Measurements from ENCODE around the gene NCS1. TPM values are rescaled to one million over a fixed set of nuclear protein-coding genes. Genes with fewer than 3 reads are reported as not detected.

The NCS1 gene
- total and polyA plus RNA-seq, 2 donors (not counting 1 experiment from before 2014, with no cell fraction given) = 44.9 to 52.0 TPM

DNA sequence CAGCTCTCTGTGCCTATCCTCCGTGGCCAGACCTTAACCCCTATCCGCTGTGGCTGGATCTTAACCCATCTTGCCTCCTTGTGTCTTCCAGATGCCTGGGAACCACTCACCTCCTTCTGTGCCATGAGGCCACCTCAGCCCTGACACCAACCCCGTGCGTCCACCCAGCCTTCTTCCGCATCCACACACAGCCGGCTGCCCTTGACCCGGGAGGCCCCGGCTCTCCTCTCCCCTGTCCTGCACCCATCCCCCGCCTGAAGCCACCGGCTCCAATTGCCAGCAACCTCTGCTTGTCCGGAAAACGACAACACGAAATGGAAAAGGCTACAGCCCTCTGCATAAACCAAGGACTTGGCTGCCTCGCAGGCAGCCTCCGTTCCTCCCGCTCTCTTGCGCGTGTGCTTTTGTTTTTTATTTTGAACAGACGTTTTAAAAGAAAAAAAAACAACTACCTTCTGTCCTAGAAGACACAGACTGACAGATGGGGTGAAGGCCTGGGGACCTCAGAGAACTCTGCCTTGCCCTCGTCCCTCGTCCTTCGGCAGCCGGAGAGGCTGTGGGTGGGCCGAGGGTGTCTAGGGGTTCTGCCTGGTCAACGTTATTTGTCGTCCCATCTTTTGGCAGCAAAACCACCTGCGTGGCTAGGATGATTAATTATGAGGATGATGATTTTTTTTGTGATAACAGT, 60.8 kb downstream of the NCS1 start:
- no peak overlapping the region for H3K4me2 ChIP-seq (ENCODE audit: extremely low read depth, insufficient read depth, low read length)
- peaks cover 9% of the 10 kb centered on the region for H3K36me3 ChIP-seq (ENCODE audit: control insufficient read depth, insufficient read depth, low read length)
- no peak overlapping the region for H3K9ac ChIP-seq (ENCODE audit: insufficient read depth, low read length)
- no peaks in the 10 kb centered on the region for H3K27me3 ChIP-seq (ENCODE audit: control insufficient read depth, insufficient read depth, low read length)
- H3K27ac ChIP-seq (ENCODE audit: insufficient read depth, low read length) = no peak overlapping the region
- no peaks in the 10 kb centered on the region for H3K9me3 ChIP-seq (ENCODE audit: control insufficient read depth, insufficient read depth, low read depth, low read length)
- TF ChIP-seq EZH2 (IDR thresholded peaks at IDR 0.05; ENCODE audit: low read length, missing control alignments) = no peak
- TF ChIP-seq, protein P1, sequence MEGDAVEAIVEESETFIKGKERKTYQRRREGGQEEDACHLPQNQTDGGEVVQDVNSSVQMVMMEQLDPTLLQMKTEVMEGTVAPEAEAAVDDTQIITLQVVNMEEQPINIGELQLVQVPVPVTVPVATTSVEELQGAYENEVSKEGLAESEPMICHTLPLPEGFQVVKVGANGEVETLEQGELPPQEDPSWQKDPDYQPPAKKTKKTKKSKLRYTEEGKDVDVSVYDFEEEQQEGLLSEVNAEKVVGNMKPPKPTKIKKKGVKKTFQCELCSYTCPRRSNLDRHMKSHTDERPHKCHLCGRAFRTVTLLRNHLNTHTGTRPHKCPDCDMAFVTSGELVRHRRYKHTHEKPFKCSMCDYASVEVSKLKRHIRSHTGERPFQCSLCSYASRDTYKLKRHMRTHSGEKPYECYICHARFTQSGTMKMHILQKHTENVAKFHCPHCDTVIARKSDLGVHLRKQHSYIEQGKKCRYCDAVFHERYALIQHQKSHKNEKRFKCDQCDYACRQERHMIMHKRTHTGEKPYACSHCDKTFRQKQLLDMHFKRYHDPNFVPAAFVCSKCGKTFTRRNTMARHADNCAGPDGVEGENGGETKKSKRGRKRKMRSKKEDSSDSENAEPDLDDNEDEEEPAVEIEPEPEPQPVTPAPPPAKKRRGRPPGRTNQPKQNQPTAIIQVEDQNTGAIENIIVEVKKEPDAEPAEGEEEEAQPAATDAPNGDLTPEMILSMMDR (conservative IDR thresholded peaks at IDR 0.05 in 1 of 2, IDR thresholded peaks at IDR 0.05 in 1 of 2; ENCODE audit: low read depth in 1 of 2, low read length in 2 of 2) = no peak
- H3K4me1 ChIP-seq (ENCODE audit: control insufficient read depth, extremely low read depth, insufficient read depth, low read length) = peaks cover 5% of the 10 kb centered on the region
- no peaks in the 10 kb centered on the region for H4K20me1 ChIP-seq (ENCODE audit: control insufficient read depth, extremely low read depth, insufficient read depth, low read length)
- no peaks in the 10 kb centered on the region for H3K79me2 ChIP-seq (ENCODE audit: control insufficient read depth, insufficient read depth, low read length)
- no peak overlapping the region for H3K4me3 ChIP-seq (replicated peaks in 1 of 4; ENCODE audit: control extremely low read depth in 1 of 4, insufficient read depth in 1 of 4, low read depth in 3 of 4, low read length in 4 of 4)
- DNase-seq (ENCODE audit: low read depth in 2 of 2) = no peak
- no peak overlapping the region for H2AFZ ChIP-seq (ENCODE audit: low read length)

DNA sequence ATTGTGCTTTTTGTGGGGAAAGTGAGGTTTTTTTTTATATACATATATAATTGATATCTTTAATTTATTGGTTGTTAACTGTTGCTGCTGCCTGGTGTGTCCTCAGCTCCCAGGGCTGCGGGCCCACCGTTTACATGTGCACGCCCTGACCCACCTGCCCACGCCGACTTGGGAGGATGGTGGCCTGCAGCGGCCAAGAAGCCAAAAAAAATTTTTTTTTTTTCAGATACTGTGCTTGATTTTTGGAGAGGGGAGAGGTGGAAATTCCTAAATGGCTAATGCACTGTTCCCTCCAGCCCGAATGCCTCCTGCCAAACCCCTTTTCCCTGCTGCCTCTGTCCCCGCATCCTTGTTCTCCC, 61.4 kb downstream of the NCS1 start:
- peaks cover 9% of the 10 kb centered on the region for H3K36me3 ChIP-seq (ENCODE audit: control insufficient read depth, insufficient read depth, low read length)
- no peak overlapping the region for H2AFZ ChIP-seq (ENCODE audit: low read length)
- no peak overlapping the region for H3K27ac ChIP-seq (ENCODE audit: insufficient read depth, low read length)
- H4K20me1 ChIP-seq (ENCODE audit: control insufficient read depth, extremely low read depth, insufficient read depth, low read length) = no peaks in the 10 kb centered on the region
- DNase-seq (ENCODE audit: low read depth in 2 of 2) = no peak
- H3K4me2 ChIP-seq (ENCODE audit: extremely low read depth, insufficient read depth, low read length) = no peak overlapping the region
- no peak for TF ChIP-seq EZH2 (IDR thresholded peaks at IDR 0.05; ENCODE audit: low read length, missing control alignments)
- TF ChIP-seq, protein P1 (conservative IDR thresholded peaks at IDR 0.05 in 1 of 2, IDR thresholded peaks at IDR 0.05 in 1 of 2; ENCODE audit: low read depth in 1 of 2, low read length in 2 of 2) = no peak
- H3K4me3 ChIP-seq (replicated peaks in 1 of 4; ENCODE audit: control extremely low read depth in 1 of 4, insufficient read depth in 1 of 4, low read depth in 3 of 4, low read length in 4 of 4) = no peak overlapping the region
- peaks cover 5% of the 10 kb centered on the region for H3K4me1 ChIP-seq (ENCODE audit: control insufficient read depth, extremely low read depth, insufficient read depth, low read length)
- H3K9ac ChIP-seq (ENCODE audit: insufficient read depth, low read length) = no peak overlapping the region
- no peaks in the 10 kb centered on the region for H3K9me3 ChIP-seq (ENCODE audit: control insufficient read depth, insufficient read depth, low read depth, low read length)
- H3K79me2 ChIP-seq (ENCODE audit: control insufficient read depth, insufficient read depth, low read length) = no peaks in the 10 kb centered on the region
- no peaks in the 10 kb centered on the region for H3K27me3 ChIP-seq (ENCODE audit: control insufficient read depth, insufficient read depth, low read length)

DNA sequence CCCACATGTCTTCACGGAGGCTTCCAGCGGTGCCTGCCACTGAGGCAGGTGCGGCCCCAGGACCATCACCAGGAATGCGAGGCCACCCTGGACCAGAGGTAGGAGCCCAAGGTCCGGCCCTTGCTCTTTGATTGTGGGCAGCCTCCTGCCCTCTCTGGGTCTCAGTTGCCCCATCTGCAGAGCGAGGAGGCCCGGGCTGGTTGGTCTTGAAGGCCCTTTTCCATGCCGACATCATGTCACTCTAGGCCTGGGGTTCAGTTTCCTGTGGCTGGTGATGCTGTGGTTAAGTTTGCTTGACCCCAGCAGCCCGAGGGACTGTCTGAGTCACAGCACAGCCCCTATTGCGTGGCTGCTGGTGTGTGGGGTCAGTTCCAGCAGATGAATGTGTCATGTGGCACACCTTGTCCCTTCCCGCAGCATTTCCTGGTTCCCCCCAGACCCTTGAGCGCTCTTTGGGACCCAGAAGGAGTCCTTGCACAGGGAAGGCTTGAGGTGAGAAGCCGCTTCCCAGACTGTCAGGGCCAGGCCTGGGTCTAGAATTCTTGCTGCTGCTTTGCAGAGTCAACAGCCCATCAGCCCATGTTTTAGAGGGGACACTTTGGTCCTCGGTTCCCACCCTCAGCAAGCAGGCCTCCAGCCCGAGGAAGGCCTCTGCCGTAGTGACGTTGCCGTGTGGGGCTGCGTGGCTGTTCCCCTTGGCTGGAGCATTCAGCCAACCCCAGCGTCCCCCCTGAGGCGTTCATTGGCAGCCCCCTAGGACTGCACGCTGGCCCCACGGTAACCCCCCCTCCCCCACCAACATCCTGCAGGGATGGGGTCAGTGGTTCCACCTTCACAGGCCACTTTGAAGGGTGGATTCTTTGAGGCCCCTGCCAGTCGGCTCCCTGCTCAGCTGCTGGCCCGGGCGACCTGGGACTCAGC, 62.4 kb downstream of the NCS1 start:
- peaks cover 9% of the 10 kb centered on the region for H3K36me3 ChIP-seq (ENCODE audit: control insufficient read depth, insufficient read depth, low read length)
- H3K9ac ChIP-seq (ENCODE audit: insufficient read depth, low read length) = no peak overlapping the region
- no peaks in the 10 kb centered on the region for H4K20me1 ChIP-seq (ENCODE audit: control insufficient read depth, extremely low read depth, insufficient read depth, low read length)
- no peak overlapping the region for H3K27ac ChIP-seq (ENCODE audit: insufficient read depth, low read length)
- no peaks in the 10 kb centered on the region for H3K27me3 ChIP-seq (ENCODE audit: control insufficient read depth, insufficient read depth, low read length)
- H3K9me3 ChIP-seq (ENCODE audit: control insufficient read depth, insufficient read depth, low read depth, low read length) = no peaks in the 10 kb centered on the region
- no peak overlapping the region for H3K4me2 ChIP-seq (ENCODE audit: extremely low read depth, insufficient read depth, low read length)
- peaks cover 5% of the 10 kb centered on the region for H3K4me1 ChIP-seq (ENCODE audit: control insufficient read depth, extremely low read depth, insufficient read depth, low read length)
- H2AFZ ChIP-seq (ENCODE audit: low read length) = no peak overlapping the region
- peak; percentile 51 to 66 for DNase-seq (ENCODE audit: low read depth in 2 of 2)
- H3K4me3 ChIP-seq (replicated peaks in 1 of 4; ENCODE audit: control extremely low read depth in 1 of 4, insufficient read depth in 1 of 4, low read depth in 3 of 4, low read length in 4 of 4) = no peak overlapping the region
- H3K79me2 ChIP-seq (ENCODE audit: control insufficient read depth, insufficient read depth, low read length) = no peaks in the 10 kb centered on the region
- TF ChIP-seq, protein P1 (conservative IDR thresholded peaks at IDR 0.05 in 1 of 2, IDR thresholded peaks at IDR 0.05 in 1 of 2; ENCODE audit: low read depth in 1 of 2, low read length in 2 of 2) = no peak
- no peak for TF ChIP-seq EZH2 (IDR thresholded peaks at IDR 0.05; ENCODE audit: low read length, missing control alignments)

Measured in fibroblast of lung (primary cell).